ENCODE measurements around the gene GRHL1. TPM values are rescaled to one million over a fixed set of nuclear protein-coding genes. Genes with fewer than 3 reads are reported as not detected.

Gene GRHL1
- total RNA-seq, 1 experiment from 2014 or later, result 10.3 TPM

GRCh38 chr2:10031886-10032745 lies 80.6 kb downstream of the GRHL1 start:
- no peaks in the 10 kb centered on the region for H3K9me3 ChIP-seq (ENCODE audit: low read length)
- H3K9me2 ChIP-seq (replicated peaks; ENCODE audit: low read length), result no peaks in the 10 kb centered on the region
- POLR2A ChIA-PET (ENCODE audit: unreplicated experiment), result no interaction called here
- no peak overlapping the region for H3K9ac ChIP-seq (ENCODE audit: low read length)
- H3K79me2 ChIP-seq (ENCODE audit: low read length), result no peaks in the 10 kb centered on the region
- no peak overlapping the region for H3K4me2 ChIP-seq (ENCODE audit: low read length)
- intact Hi-C loops (cut with micrococcal nuclease), result no loop called here
- H3K4me3 ChIP-seq (ENCODE audit: low read length), result no peak overlapping the region
- no peaks in the 10 kb centered on the region for H4K20me1 ChIP-seq (ENCODE audit: low read length)
- no peaks in the 10 kb centered on the region for H3F3A ChIP-seq (ENCODE audit: low read length, unreplicated experiment)
- peaks cover 12% of the 10 kb centered on the region for H3K4me1 ChIP-seq (ENCODE audit: insufficient read depth, low read length)
- H3K27me3 ChIP-seq (ENCODE audit: low read length), result no peaks in the 10 kb centered on the region
- no peak for TF ChIP-seq EZH2 (IDR thresholded peaks at IDR 0.05; ENCODE audit: low read length, unreplicated experiment)
- no peak for TF ChIP-seq CTCF (conservative IDR thresholded peaks at IDR 0.05; ENCODE audit: low read depth, low read length)
- no peak for TF ChIP-seq EZH2phosphoT487 (IDR thresholded peaks at IDR 0.05; ENCODE audit: borderline replicate concordance, low read length)
- no peak for DNase-seq
- no peak overlapping the region for H3K27ac ChIP-seq (ENCODE audit: low read length)
- CTCF ChIA-PET, result no interaction called here
- H2AFZ ChIP-seq (ENCODE audit: low read length), result no peak overlapping the region
- H3K36me3 ChIP-seq (ENCODE audit: low read depth, low read length), result no peaks in the 10 kb centered on the region
- BruUV-seq (replicated peaks), result no TSS peak
- ATAC-seq, result no peak

DNA sequence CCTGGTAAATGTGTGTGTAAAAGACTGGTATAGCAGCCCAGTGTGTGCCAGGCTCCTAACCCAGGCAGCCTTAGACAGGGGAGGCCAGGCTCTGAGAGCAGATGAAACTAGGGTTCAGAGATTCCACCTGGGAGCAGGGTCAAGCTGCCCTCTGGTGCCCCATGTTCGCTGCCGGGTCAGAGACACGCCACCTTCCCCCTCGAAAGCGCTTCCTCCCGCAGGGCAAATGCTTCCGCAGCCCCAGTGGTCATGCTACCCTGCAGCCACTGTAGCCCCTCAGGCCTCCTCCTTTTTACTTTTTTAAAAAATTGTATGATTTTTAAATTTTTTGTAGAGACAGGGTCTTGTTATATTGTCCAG lies 81.2 kb downstream of the GRHL1 start:
- H3K79me2 ChIP-seq (ENCODE audit: low read length), result no peaks in the 10 kb centered on the region
- intact Hi-C loops (cut with micrococcal nuclease), result no loop called here
- peaks cover 12% of the 10 kb centered on the region for H3K4me1 ChIP-seq (ENCODE audit: insufficient read depth, low read length)
- no TSS peak for BruUV-seq (replicated peaks)
- no peak overlapping the region for H3K9ac ChIP-seq (ENCODE audit: low read length)
- H4K20me1 ChIP-seq (ENCODE audit: low read length), result no peaks in the 10 kb centered on the region
- TF ChIP-seq EZH2 (IDR thresholded peaks at IDR 0.05; ENCODE audit: low read length, unreplicated experiment), result no peak
- TF ChIP-seq EZH2phosphoT487 (IDR thresholded peaks at IDR 0.05; ENCODE audit: borderline replicate concordance, low read length), result no peak
- no peak for TF ChIP-seq CTCF (conservative IDR thresholded peaks at IDR 0.05; ENCODE audit: low read depth, low read length)
- CTCF ChIA-PET, result no interaction called here
- ATAC-seq, result no peak
- H3K4me2 ChIP-seq (ENCODE audit: low read length), result no peak overlapping the region
- no peak for DNase-seq
- no peaks in the 10 kb centered on the region for H3K36me3 ChIP-seq (ENCODE audit: low read depth, low read length)
- POLR2A ChIA-PET (ENCODE audit: unreplicated experiment), result no interaction called here
- no peak overlapping the region for H3K4me3 ChIP-seq (ENCODE audit: low read length)
- H3K9me3 ChIP-seq (ENCODE audit: low read length), result no peaks in the 10 kb centered on the region
- no peaks in the 10 kb centered on the region for H3F3A ChIP-seq (ENCODE audit: low read length, unreplicated experiment)
- H3K27me3 ChIP-seq (ENCODE audit: low read length), result no peaks in the 10 kb centered on the region
- H3K27ac ChIP-seq (ENCODE audit: low read length), result no peak overlapping the region
- H2AFZ ChIP-seq (ENCODE audit: low read length), result no peak overlapping the region
- H3K9me2 ChIP-seq (replicated peaks; ENCODE audit: low read length), result no peaks in the 10 kb centered on the region

DNA sequence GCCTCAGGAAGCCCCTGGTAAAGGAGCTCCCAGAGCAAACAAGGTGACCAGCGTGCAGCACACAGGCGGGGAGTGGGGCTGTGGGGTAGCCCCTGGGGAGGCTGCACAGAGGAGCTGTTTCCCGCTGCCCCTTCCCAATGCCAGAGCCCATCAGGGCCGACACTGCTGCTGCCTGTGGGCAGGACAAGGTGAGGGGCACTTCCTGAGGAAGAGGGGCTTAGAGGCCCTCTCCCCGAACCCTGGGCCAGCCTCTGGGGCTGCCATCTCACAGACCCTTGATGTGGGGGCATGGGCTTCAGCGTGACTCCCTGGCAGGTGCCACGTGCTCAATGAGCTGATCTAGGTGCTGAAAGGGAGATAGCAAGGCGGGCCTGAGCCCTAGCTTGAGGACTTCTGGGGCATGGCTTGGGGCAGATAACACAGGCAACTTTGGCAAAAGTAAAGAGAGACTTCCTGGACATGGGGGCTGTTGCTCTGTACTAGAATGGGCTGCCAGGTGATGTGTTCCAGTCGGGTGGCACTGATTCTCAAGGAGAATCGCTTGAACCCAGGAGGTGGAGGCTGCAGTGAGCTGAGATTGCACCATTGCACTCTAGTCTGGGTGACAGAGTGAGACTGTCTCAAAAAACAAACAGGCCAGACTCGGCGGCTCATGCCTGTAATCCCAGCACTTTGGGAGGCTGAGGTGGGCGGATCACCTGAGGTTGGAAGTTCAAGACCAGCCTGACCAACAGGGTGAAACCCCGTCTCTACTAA lies 81.9 kb downstream of the GRHL1 start:
- Histone ChIP-seq H3K9me2 (replicated peaks; ENCODE audit: low read length) (no peaks in the 10 kb centered on the region), H3K4me2 (ENCODE audit: low read length) (no peak overlapping the region), H3F3A (ENCODE audit: low read length, unreplicated experiment) (no peaks in the 10 kb centered on the region), H3K36me3 (ENCODE audit: low read depth, low read length) (no peaks in the 10 kb centered on the region), H2AFZ (ENCODE audit: low read length) (no peak overlapping the region), H4K20me1 (ENCODE audit: low read length) (no peaks in the 10 kb centered on the region), H3K4me1 (ENCODE audit: insufficient read depth, low read length) (peaks cover 12% of the 10 kb centered on the region), H3K9ac (ENCODE audit: low read length) (no peak overlapping the region), H3K27ac (ENCODE audit: low read length) (no peak overlapping the region), H3K27me3 (ENCODE audit: low read length) (no peaks in the 10 kb centered on the region), H3K4me3 (ENCODE audit: low read length) (no peak overlapping the region), H3K79me2 (ENCODE audit: low read length) (no peaks in the 10 kb centered on the region), H3K9me3 (ENCODE audit: low read length) (no peaks in the 10 kb centered on the region)
- CTCF ChIA-PET, result no interaction called here
- BruUV-seq (replicated peaks), result no TSS peak
- ATAC-seq, result no peak
- POLR2A ChIA-PET (ENCODE audit: unreplicated experiment), result no interaction called here
- TF ChIP-seq EZH2phosphoT487 (IDR thresholded peaks at IDR 0.05; ENCODE audit: borderline replicate concordance, low read length) (no peak), EZH2 (IDR thresholded peaks at IDR 0.05; ENCODE audit: low read length, unreplicated experiment) (no peak), CTCF (conservative IDR thresholded peaks at IDR 0.05; ENCODE audit: low read depth, low read length) (no peak)
- no peak for DNase-seq
- intact Hi-C loops (cut with micrococcal nuclease), result no loop called here

Data from PC-3 (cell line).